Glutamatergic neuron (in vitro differentiated cells): ENCODE results near the gene SPI1. TPM values are rescaled to one million over a fixed set of nuclear protein-coding genes. Genes with fewer than 3 reads are reported as not detected.

Source experiments
- DNase-seq: peaks from one replicate; pipeline ENCODE4 v3.0.0; 2022
- H3K27ac Mint-ChIP-seq: one replicate; pipeline ENCODE4 v1.8.0; 2020; ENCODE audit warnings: mild to moderate bottlenecking, mixed read lengths, inconsistent platforms; ENCODE audit not compliant: unreplicated experiment
- H3K27me3 Mint-ChIP-seq: one replicate; pipeline ENCODE4 v1.8.0; 2020; ENCODE audit warnings: mild to moderate bottlenecking, moderate library complexity, mixed read lengths, inconsistent platforms; ENCODE audit not compliant: unreplicated experiment
- H3K36me3 Mint-ChIP-seq: one replicate; pipeline ENCODE4 v1.8.0; 2020; ENCODE audit warnings: mild to moderate bottlenecking, mixed read lengths, inconsistent platforms; ENCODE audit not compliant: unreplicated experiment
- H3K4me1 Mint-ChIP-seq: one replicate; pipeline ENCODE4 v1.8.0; 2020; ENCODE audit warnings: mild to moderate bottlenecking, low read depth, mixed read lengths, inconsistent platforms; ENCODE audit not compliant: unreplicated experiment
- H3K4me3 Mint-ChIP-seq: one replicate; pipeline ENCODE4 v1.8.0; 2020; ENCODE audit warnings: mild to moderate bottlenecking, mixed read lengths, inconsistent platforms; ENCODE audit not compliant: unreplicated experiment
- H3K9me3 Mint-ChIP-seq: one replicate; pipeline ENCODE4 v1.8.0; 2020; ENCODE audit warnings: mild to moderate bottlenecking, moderate library complexity, mixed read lengths, inconsistent platforms; ENCODE audit not compliant: unreplicated experiment
- CTCF ChIP-seq: fragments of 200-600 bp; sonication (generic); IDR thresholded peaks from one replicate; pipeline ENCODE4 v1.5.0; 2021; ENCODE audit not compliant: partially characterized antibody, unreplicated experiment
- total RNA-seq: library from RNA; stranded (reverse); fragmentation: NEBNext Ultra II Directional; extraction: Animal tissue kit (Norgen Biotek cat#: 25700); gene quantifications from one replicate; pipeline ENCODE4 v1.2.1, GENCODE V29; 2021; ENCODE audit not compliant: unreplicated experiment

Gene SPI1
- total RNA-seq, 1 donor from 2014 or later, result not detected

DNA sequence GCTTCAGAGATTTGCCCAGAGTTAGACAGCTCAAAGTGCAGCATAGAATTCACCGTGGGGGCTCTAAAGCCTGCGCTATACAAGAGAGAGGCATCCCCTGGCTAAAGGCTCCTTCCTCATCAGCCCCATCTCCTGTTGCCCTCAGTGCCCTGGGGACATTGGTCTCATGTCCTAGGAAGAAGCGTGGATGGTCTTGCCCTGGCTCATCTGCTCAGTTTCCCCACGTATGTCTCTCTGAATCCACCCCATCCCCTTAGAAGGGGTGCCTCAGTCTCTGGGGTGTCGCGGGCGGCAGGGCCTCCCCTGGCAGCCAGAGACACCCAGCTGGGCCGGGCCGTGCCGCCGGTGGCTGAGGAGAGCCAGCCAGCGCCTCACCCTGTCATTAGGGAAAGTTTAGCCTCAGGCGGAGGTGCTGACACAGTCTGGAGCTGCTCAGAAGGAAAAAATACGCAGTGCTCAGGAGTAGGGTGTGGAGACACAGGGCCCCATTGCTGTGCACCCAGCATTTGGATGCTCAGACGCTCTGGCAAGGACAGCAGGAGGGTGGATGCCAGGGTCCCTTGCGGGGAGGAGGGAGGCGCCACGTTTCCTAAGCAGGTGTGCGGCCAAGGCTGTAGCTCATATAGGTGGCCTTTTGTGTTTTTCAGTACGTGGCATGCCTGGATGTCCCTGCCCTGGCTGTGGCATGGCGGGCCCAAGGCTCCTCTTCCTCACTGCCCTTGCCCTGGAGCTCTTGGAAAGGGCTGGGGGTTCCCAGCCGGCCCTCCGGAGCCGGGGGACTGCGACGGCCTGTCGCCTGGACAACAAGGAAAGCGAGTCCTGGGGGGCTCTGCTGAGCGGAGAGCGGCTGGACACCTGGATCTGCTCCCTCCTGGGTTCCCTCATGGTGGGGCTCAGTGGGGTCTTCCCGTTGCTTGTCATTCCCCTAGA is 31.4 kb upstream of the SPI1 start:
- TF ChIP-seq CTCF, result no peak
- Mint-ChIP-seq H3K27ac (no peak overlapping the region), H3K9me3 (peaks cover 10% of the 10 kb centered on the region), H3K27me3 (peaks cover 16% of the 10 kb centered on the region), H3K36me3 (peaks cover 5% of the 10 kb centered on the region), H3K4me3 (peak overlapping the region; percentile 92), H3K4me1 (peaks cover 11% of the 10 kb centered on the region)
- no peak for DNase-seq

GRCh38 chr11:47408598-47409439 is 30.5 kb upstream of the SPI1 start:
- Mint-ChIP-seq H3K4me3 (peak overlapping the region; percentile 92), H3K27me3 (peaks cover 14% of the 10 kb centered on the region), H3K9me3 (peaks cover 10% of the 10 kb centered on the region), H3K27ac (peak overlapping the region; percentile 80), H3K36me3 (peaks cover 3% of the 10 kb centered on the region), H3K4me1 (peaks cover 11% of the 10 kb centered on the region)
- no peak for DNase-seq
- TF ChIP-seq CTCF, result no peak

DNA sequence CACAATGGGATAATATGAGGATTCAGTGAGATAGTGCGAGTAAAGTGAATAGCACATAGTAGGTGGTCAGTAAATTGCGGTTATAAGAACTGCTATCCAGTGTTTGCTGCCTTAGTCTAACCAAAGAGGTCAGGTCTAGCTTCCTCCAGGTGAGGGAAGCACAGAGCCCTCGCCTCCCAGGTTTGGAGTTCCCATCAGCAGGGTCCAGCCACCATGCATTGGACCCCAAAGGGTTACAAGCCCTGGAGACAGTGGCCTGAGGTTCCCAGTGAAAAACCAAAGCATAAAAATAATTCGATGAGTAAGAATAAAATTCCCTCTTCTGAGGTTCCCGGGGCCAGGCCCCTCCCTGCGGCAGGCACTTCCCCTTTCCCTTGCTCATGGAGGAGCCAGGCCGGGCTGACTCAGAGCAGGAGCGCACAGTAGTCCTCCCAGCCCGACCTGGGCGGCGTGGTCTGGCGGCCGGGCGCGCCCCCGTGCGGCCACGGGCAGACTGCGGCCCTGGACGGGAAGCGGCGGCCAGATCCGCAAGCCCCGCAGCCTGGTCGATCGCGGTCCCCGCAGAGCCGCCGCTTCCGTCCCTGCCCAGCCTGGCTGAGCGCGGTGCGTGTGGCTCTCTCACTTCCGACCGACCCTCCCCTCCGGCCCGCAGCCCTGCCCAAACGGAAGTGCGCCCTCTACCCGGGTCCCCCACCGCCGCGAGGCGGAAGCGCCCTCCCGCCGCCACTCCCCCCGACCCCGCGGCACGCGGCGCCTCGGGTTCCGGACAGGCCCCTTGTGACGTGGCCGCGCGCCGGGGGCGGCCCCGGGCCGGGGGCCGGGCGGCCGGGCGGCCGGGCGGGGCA is 29.6 kb upstream of the SPI1 start, which contains the start of gene SLC39A13:
Gene SLC39A13, plus strand, starts transcription at position 845 of the 845 bp plus-strand sequence. CDS start 1,505 bp downstream, outside the sequence.
- Mint-ChIP-seq H3K27me3 (peaks cover 11% of the 10 kb centered on the region), H3K9me3 (peaks cover 10% of the 10 kb centered on the region), H3K36me3 (no peaks in the 10 kb centered on the region), H3K27ac (peak within 1 kb of the TSS; percentile 93), H3K4me3 (peak within 1 kb of the TSS; percentile 92), H3K4me1 (peaks cover 15% of the 10 kb centered on the region)
- peak; percentile 85 for TF ChIP-seq CTCF
- peak; percentile 96 for DNase-seq

- H3K27ac Mint-ChIP-seq, result peak overlapping the region; percentile 93
- peaks cover 11% of the 10 kb centered on the region for H3K27me3 Mint-ChIP-seq
- TF ChIP-seq CTCF, result no peak
Measured at GRCh38 chr11:47406896-47407745, 28.8 kb upstream of the SPI1 start.

More at GRCh38 chr11:47406896-47407745, 28.8 kb upstream of the SPI1 start:
- DNase-seq, result no peak
- Mint-ChIP-seq H3K4me3 (peak overlapping the region; percentile 91), H3K9me3 (peaks cover 10% of the 10 kb centered on the region), H3K4me1 (peaks cover 18% of the 10 kb centered on the region), H3K36me3 (no peaks in the 10 kb centered on the region)
